HG03520 (cell line): ENCODE measurements around the gene MRPL50.

Experiments used
- ATAC-seq: cut with Tn5 transposase; IDR thresholded peaks from one replicate; pipeline ENCODE4 v1.9.1; 2021; ENCODE audit warnings: mild to moderate bottlenecking, moderate library complexity; ENCODE audit not compliant: unreplicated experiment

The MRPL50 gene

DNA sequence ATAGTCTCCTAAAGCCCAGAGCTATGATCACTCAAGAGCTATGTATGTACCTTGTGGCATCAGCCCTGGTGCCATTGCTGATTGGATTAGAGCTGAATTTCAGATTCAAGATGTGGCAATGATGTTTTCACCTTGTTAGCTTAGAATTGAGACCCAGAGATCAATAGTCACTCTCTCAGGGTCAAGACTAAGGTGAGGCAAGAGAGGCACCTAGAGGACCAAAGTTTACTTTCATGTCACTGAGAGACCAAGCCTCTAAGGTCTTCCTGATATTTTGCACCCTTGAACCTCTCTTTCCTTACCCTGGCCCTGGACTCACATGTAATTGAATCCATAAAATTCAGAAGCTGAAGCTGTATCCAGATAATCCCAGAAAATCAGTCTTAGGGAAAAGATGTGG, 56.5 kb downstream of the MRPL50 start:
- no peak for ATAC-seq
